GM23338 (cell line): ENCODE measurements around the gene PRR29. TPM values are rescaled to one million over a fixed set of nuclear protein-coding genes. Genes with fewer than 3 reads are reported as not detected.

Source experiments
- ATAC-seq: fragments of 200-7000 bp; cut with Tn5 transposase; 3 replicates; pipeline ENCODE4 v1.9.1; 2020
- DNase-seq: peaks from one replicate; pipeline ENCODE4 v3.0.0-alpha.2; 2015; ENCODE audit warnings: low spot score
- H2AFZ ChIP-seq: fragments of 200-600 bp; sonication (generic); 2 replicates; pipeline ENCODE4 v1.8.0; 2016; ENCODE audit warnings: antibody characterized with exemption, mild to moderate bottlenecking, moderate library complexity
- H3F3A ChIP-seq: fragments of 200-600 bp; sonication (generic); replicated peaks from 2 replicates; pipeline ENCODE4 v1.8.0; 2017; ENCODE audit warnings: antibody characterized with exemption, mixed run types, low read depth
- H3K27ac ChIP-seq: fragments of 200-600 bp; sonication (generic); 2 replicates; pipeline ENCODE4 v1.6.1; 2016; ENCODE audit warnings: low read depth
- H3K27me3 ChIP-seq: fragments of 200-600 bp; sonication (generic); 2 replicates; pipeline ENCODE4 v1.8.0; 2016; ENCODE audit warnings: mild to moderate bottlenecking, mixed run types, moderate library complexity; ENCODE audit not compliant: insufficient read depth
- H3K36me3 ChIP-seq: fragments of 200-600 bp; sonication (generic); 2 replicates; pipeline ENCODE4 v1.8.0; 2016; ENCODE audit warnings: mild to moderate bottlenecking; ENCODE audit not compliant: insufficient read depth
- H3K4me1 ChIP-seq: fragments of 200-600 bp; sonication (generic); 2 replicates; pipeline ENCODE4 v1.8.0; 2016; ENCODE audit warnings: mild to moderate bottlenecking, moderate library complexity; ENCODE audit not compliant: insufficient read depth
- H3K4me2 ChIP-seq: fragments of 200-600 bp; sonication (generic); 2 replicates; pipeline ENCODE4 v1.7.1; 2017; ENCODE audit warnings: mixed run types
- H3K4me3 ChIP-seq: fragments of 200-600 bp; sonication (generic); 2 replicates; pipeline ENCODE4 v1.6.1; 2016; ENCODE audit warnings: mixed run types
- H3K79me2 ChIP-seq: fragments of 200-600 bp; sonication (generic); replicated peaks from 2 replicates; pipeline ENCODE4 v1.8.0; 2017; ENCODE audit warnings: mild to moderate bottlenecking; ENCODE audit not compliant: insufficient read depth
- H3K9me2 ChIP-seq: fragments of 200-600 bp; sonication (generic); 2 replicates; pipeline ENCODE4 v1.8.0; 2017; ENCODE audit not compliant: insufficient read depth
- H4K20me1 ChIP-seq: fragments of 200-600 bp; sonication (generic); replicated peaks from 2 replicates; pipeline ENCODE4 v1.8.0; 2017; ENCODE audit warnings: mild to moderate bottlenecking; ENCODE audit not compliant: insufficient read depth
- H3K27ac Mint-ChIP-seq: 2 replicates; pipeline ENCODE4 v1.8.0; 2020; ENCODE audit warnings: inconsistent platforms, mild to moderate bottlenecking, moderate library complexity, mixed read lengths
- H3K27me3 Mint-ChIP-seq: 3 replicates; pipeline ENCODE4 v1.8.0; 2022; ENCODE audit warnings: low read depth, mild to moderate bottlenecking, moderate library complexity, mixed read lengths, inconsistent platforms; ENCODE audit not compliant: insufficient read depth, poor library complexity
- H3K36me3 Mint-ChIP-seq: 3 replicates; pipeline ENCODE4 v1.8.0; 2021; ENCODE audit warnings: low read depth, mild to moderate bottlenecking, inconsistent platforms, moderate library complexity, mixed read lengths
- H3K4me1 Mint-ChIP-seq: 3 replicates; pipeline ENCODE4 v1.8.0; 2020; ENCODE audit warnings: mild to moderate bottlenecking, inconsistent platforms, mixed read lengths
- H3K4me3 Mint-ChIP-seq: 3 replicates; pipeline ENCODE4 v1.8.0; 2021; ENCODE audit warnings: moderate library complexity, mild to moderate bottlenecking, inconsistent platforms, mixed read lengths
- H3K9me3 Mint-ChIP-seq: 3 replicates; pipeline ENCODE4 v1.8.0; 2020; ENCODE audit warnings: moderate library complexity, mild to moderate bottlenecking, inconsistent platforms, mixed read lengths
- CREB1 ChIP-seq: fragments of 250-450 bp; sonication (Bioruptor Pico); IDR thresholded peaks from 2 replicates; pipeline ENCODE4 v1.5.0; 2020; ENCODE audit warnings: low read depth, mild to moderate bottlenecking, moderate library complexity
- EZH2phosphoT487 ChIP-seq: fragments of 200-600 bp; sonication (generic); IDR thresholded peaks from one replicate; pipeline ENCODE4 v1.8.1; 2018; ENCODE audit warnings: antibody characterized with exemption; ENCODE audit not compliant: unreplicated experiment
- JUNB ChIP-seq: IDR thresholded peaks from one replicate; pipeline ENCODE4 v1.6.1; 2016; ENCODE audit warnings: antibody characterized with exemption; ENCODE audit not compliant: unreplicated experiment
- REST ChIP-seq: IDR thresholded peaks from one replicate; pipeline ENCODE4 v1.6.1; 2018; ENCODE audit warnings: antibody characterized with exemption; ENCODE audit not compliant: unreplicated experiment
- STAT1 ChIP-seq: IDR thresholded peaks from one replicate; pipeline ENCODE4 v1.6.1; 2016; ENCODE audit warnings: antibody characterized with exemption; ENCODE audit not compliant: unreplicated experiment
- ZNF114 ChIP-seq: fragments of 250-450 bp; sonication (Bioruptor Pico); IDR thresholded peaks from 2 replicates; pipeline ENCODE4 v1.5.0; 2020; ENCODE audit warnings: mild to moderate bottlenecking, moderate library complexity
- ZNF331 ChIP-seq: fragments of 250-450 bp; sonication (Bioruptor Pico); IDR thresholded peaks from 2 replicates; pipeline ENCODE4 v1.5.0; 2020; ENCODE audit warnings: low read depth, mild to moderate bottlenecking, moderate library complexity
- polyA plus RNA-seq: library from polyadenylated mRNA; unstranded; fragments of >200 nt; fragmentation: Nextera tagmentation; extraction: Ambion mirVana; gene quantifications from 2 replicates; pipeline ENCODE4 v1.2.1, GENCODE V29; 2016
- total RNA-seq: library from RNA; depleted of rRNA; stranded (reverse); fragments of >200 nt; shearing (Covaris generic); gene quantifications from 2 replicates; pipeline ENCODE4 v1.2.3, GENCODE V29; 2014
- TF ChIP-seq, protein P1 (sequence below), 2 experiments: fragments of 200-600 bp in 1 of 2; sonication (generic) in 1 of 2; conservative IDR thresholded peaks; 2 replicates each; pipeline versions ENCODE4 v1.5.1 to v1.6.1; 2016 to 2017; ENCODE audit warnings: antibody characterized with exemption in 2 of 2, low read depth in 2 of 2, mild to moderate bottlenecking in 2 of 2, moderate library complexity in 1 of 2

The PRR29 gene
- total and polyA plus RNA-seq, 2 experiments from 2014 or later: 0.24 to 1.3 TPM

- peaks cover 19% of the 10 kb centered on the region for H3K27me3 Mint-ChIP-seq
- no peak overlapping the region; the same call in 2 of the 3 replicates for H3K4me3 Mint-ChIP-seq
- Histone ChIP-seq H3K4me3 (no peak overlapping the region), H3K9me2 (no peaks in the 10 kb centered on the region), H3K4me1 (peaks cover 5% of the 10 kb centered on the region; the same call in 1 of the 2 replicates), H3K27ac (no peak overlapping the region), H3K27me3 (no peaks in the 10 kb centered on the region), H3K79me2 (no peaks in the 10 kb centered on the region), H3F3A (no peaks in the 10 kb centered on the region), H2AFZ (peak overlapping the region; percentile 98), H4K20me1 (no peaks in the 10 kb centered on the region), H3K36me3 (no peaks in the 10 kb centered on the region), H3K4me2 (peak overlapping the region; percentile 66)
- TF ChIP-seq JUNB (no peak), REST (no peak), ZNF114 (CRISPR knock-in tag) (no peak)
- peaks cover 3% of the 10 kb centered on the region; the same call in 2 of the 3 replicates for H3K9me3 Mint-ChIP-seq
- ATAC-seq (peak; percentile 57), DNase-seq (peak; percentile 45)
- no peaks in the 10 kb centered on the region for H3K36me3 Mint-ChIP-seq
- H3K4me1 Mint-ChIP-seq: peaks cover 23% of the 10 kb centered on the region
- peak overlapping the region; percentile 82; the same call in 1 of the 2 replicates for H3K27ac Mint-ChIP-seq
Measured at GRCh38 chr17:63988741-63989621, 9.2 kb upstream of the PRR29 start.

DNA sequence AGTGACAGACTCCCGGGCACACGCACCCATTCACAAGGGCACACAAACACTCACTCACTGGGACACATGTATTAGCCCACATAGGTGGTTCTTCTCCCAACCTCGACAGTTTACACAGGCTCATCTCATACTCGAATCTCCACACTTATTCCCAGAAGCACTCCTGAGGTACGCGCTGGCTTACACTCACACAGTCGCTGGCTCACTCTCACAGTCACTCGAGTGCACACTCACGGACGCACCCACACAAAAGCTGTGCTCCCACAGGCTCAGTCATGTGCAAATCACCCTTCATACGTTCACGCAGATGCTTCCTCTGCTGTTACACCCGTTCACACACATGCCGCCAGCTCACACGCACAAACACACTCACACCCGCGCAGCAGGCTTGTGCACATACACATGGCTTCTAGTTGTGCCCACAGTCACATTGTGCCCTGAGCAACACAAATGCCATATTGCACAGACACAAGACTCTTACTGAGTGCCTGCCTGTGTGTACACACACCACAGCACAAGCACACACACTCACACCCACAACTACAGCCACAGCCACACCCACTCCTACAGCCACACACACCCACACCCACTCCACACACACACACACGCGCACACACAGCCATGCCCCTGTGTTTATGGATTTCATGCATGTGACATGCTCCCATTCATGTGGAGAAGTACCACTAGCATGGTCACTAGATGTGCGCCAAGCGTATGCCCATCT is 8.4 kb upstream of the PRR29 start:
- Mint-ChIP-seq H3K36me3 (no peaks in the 10 kb centered on the region), H3K27me3 (peaks cover 19% of the 10 kb centered on the region), H3K4me1 (peaks cover 23% of the 10 kb centered on the region), H3K9me3 (no peaks in the 10 kb centered on the region; the same call in 1 of the 3 replicates), H3K27ac (no peak overlapping the region), H3K4me3 (no peak overlapping the region; the same call in 2 of the 3 replicates)
- H3F3A ChIP-seq: no peaks in the 10 kb centered on the region
- H3K4me1 ChIP-seq: peaks cover 5% of the 10 kb centered on the region; the same call in 1 of the 2 replicates
- H2AFZ ChIP-seq: 0 out of 2 replicates have a peak overlapping the region, but pooled peaks have one; percentile 98
- H3K9me2 ChIP-seq: no peaks in the 10 kb centered on the region
- no peaks in the 10 kb centered on the region for H3K27me3 ChIP-seq
- ATAC-seq: no peak
- H3K79me2 ChIP-seq: no peaks in the 10 kb centered on the region
- no peaks in the 10 kb centered on the region for H3K36me3 ChIP-seq
- no peak for DNase-seq
- no peak overlapping the region; the same call in 1 of the 2 replicates for H3K4me3 ChIP-seq
- H3K4me2 ChIP-seq: peak overlapping the region; percentile 82
- no peak for TF ChIP-seq CREB1
- TF ChIP-seq ZNF331: no peak
- TF ChIP-seq REST: no peak
- no peak for TF ChIP-seq ZNF114 (CRISPR knock-in tag)
- no peak for TF ChIP-seq STAT1
- no peak for TF ChIP-seq EZH2phosphoT487
- TF ChIP-seq, protein P1, sequence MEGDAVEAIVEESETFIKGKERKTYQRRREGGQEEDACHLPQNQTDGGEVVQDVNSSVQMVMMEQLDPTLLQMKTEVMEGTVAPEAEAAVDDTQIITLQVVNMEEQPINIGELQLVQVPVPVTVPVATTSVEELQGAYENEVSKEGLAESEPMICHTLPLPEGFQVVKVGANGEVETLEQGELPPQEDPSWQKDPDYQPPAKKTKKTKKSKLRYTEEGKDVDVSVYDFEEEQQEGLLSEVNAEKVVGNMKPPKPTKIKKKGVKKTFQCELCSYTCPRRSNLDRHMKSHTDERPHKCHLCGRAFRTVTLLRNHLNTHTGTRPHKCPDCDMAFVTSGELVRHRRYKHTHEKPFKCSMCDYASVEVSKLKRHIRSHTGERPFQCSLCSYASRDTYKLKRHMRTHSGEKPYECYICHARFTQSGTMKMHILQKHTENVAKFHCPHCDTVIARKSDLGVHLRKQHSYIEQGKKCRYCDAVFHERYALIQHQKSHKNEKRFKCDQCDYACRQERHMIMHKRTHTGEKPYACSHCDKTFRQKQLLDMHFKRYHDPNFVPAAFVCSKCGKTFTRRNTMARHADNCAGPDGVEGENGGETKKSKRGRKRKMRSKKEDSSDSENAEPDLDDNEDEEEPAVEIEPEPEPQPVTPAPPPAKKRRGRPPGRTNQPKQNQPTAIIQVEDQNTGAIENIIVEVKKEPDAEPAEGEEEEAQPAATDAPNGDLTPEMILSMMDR (conservative IDR thresholded peaks at IDR 0.05; ENCODE audit: low read depth in 2 of 2): no peak
- no peaks in the 10 kb centered on the region for H4K20me1 ChIP-seq
- no peak overlapping the region for H3K27ac ChIP-seq
